Ascending aorta (tissue), 2 donors: Measurements from ENCODE around the gene SLC22A23. TPM values are rescaled to one million over a fixed set of nuclear protein-coding genes. Genes with fewer than 3 reads are reported as not detected.

Experiments
- DNase-seq, 2 donors: peaks; one replicate each; pipeline ENCODE4 v3.0.0-alpha.2; 2019; ENCODE audit warnings: low spot score in 2 of 2
- H3K27ac ChIP-seq, 2 donors: fragments of 200-600 bp; sonication (generic); one replicate each; pipeline ENCODE4 v1.5.1; 2016 to 2017; ENCODE audit warnings: mild to moderate bottlenecking in 1 of 2
- H3K27me3 ChIP-seq: fragments of 200-600 bp; sonication (generic); one replicate; pipeline ENCODE4 v1.5.1; 2017
- H3K36me3 ChIP-seq, 2 donors: fragments of 200-600 bp; sonication (generic); one replicate each; pipeline ENCODE4 v1.5.1; 2016
- H3K4me1 ChIP-seq, 2 donors: fragments of 200-600 bp; sonication (generic); one replicate each; pipeline ENCODE4 v1.5.1; 2016 to 2017; ENCODE audit warnings: mild to moderate bottlenecking in 1 of 2
- H3K4me3 ChIP-seq, 2 donors: fragments of 200-600 bp; sonication (generic); one replicate each; pipeline ENCODE4 v1.5.1; 2016 to 2017; ENCODE audit warnings: mild to moderate bottlenecking in 1 of 2
- H3K9me3 ChIP-seq, 2 donors: fragments of 200-600 bp; sonication (generic); one replicate each; pipeline ENCODE4 v1.5.1; 2016
- CTCF ChIP-seq, 3 experiments: fragments of 200-600 bp in 2 of 3; fragments of 450-650 bp in 1 of 3; sonication (generic) in 2 of 3; IDR thresholded peaks; one replicate each; pipeline ENCODE4 v1.5.1; 2016 to 2019; ENCODE audit warnings: antibody characterized with exemption in 3 of 3, mild to moderate bottlenecking in 1 of 3, moderate library complexity in 1 of 3
- intact Hi-C: fragments of 100-400 bp; cut with DNase I; formaldehyde crosslinking; loops from one replicate; pipeline ENCODE4 v1.15.1; 2023
- total RNA-seq: library from RNA; depleted of rRNA; stranded (reverse); fragments of >200 nt; gene quantifications from one replicate; pipeline ENCODE4 v1.1.0, GENCODE V29; 2016

Gene SLC22A23
- total RNA-seq, 1 donor from 2014 or later = 42.0 TPM

- no peaks in the 10 kb centered on the region for H3K9me3 ChIP-seq
- no peaks in the 10 kb centered on the region for H3K36me3 ChIP-seq
- no peaks in the 10 kb centered on the region for H3K27me3 ChIP-seq
- TF ChIP-seq CTCF (IDR thresholded peaks at IDR 0.05) = no peak
- DNase-seq = no peak
- intact Hi-C loops = no loop called here
- no peak overlapping the region for H3K4me3 ChIP-seq
- H3K27ac ChIP-seq = no peak overlapping the region
- no peaks in the 10 kb centered on the region for H3K4me1 ChIP-seq
Measured at GRCh38 chr6:3314621-3315467, 142.0 kb downstream of the SLC22A23 start.

- no peaks in the 10 kb centered on the region for H3K4me1 ChIP-seq
- intact Hi-C loops = no loop called here
- H3K27me3 ChIP-seq = no peaks in the 10 kb centered on the region
- no peak overlapping the region for H3K4me3 ChIP-seq
- H3K27ac ChIP-seq = no peak overlapping the region
- no peak for TF ChIP-seq CTCF (IDR thresholded peaks at IDR 0.05)
- no peaks in the 10 kb centered on the region for H3K36me3 ChIP-seq
- no peaks in the 10 kb centered on the region for H3K9me3 ChIP-seq
- no peak for DNase-seq
Measured at GRCh38 chr6:3314176-3314575, 142.7 kb downstream of the SLC22A23 start.

- no peak for DNase-seq
Measured at GRCh38 chr6:3312604-3313231, 144.1 kb downstream of the SLC22A23 start.

GRCh38 chr6:3311826-3312225 lies 145.0 kb downstream of the SLC22A23 start:
- no peak overlapping the region for H3K27ac ChIP-seq
- intact Hi-C loops = no loop called here
- H3K9me3 ChIP-seq = no peaks in the 10 kb centered on the region
- H3K27me3 ChIP-seq = no peaks in the 10 kb centered on the region
- H3K4me3 ChIP-seq = no peak overlapping the region
- no peaks in the 10 kb centered on the region for H3K4me1 ChIP-seq
- no peaks in the 10 kb centered on the region for H3K36me3 ChIP-seq
- DNase-seq = no peak
- no peak for TF ChIP-seq CTCF (IDR thresholded peaks at IDR 0.05)

More at GRCh38 chr6:3312604-3313231, 144.1 kb downstream of the SLC22A23 start:
- Histone ChIP-seq H3K27me3 (no peaks in the 10 kb centered on the region), H3K4me1 (no peaks in the 10 kb centered on the region), H3K4me3 (no peak overlapping the region), H3K9me3 (no peaks in the 10 kb centered on the region), H3K36me3 (no peaks in the 10 kb centered on the region), H3K27ac (no peak overlapping the region)
- TF ChIP-seq CTCF (IDR thresholded peaks at IDR 0.05) = no peak
- intact Hi-C loops = no loop called here

- no peak overlapping the region for H3K4me3 ChIP-seq
- no peak for DNase-seq
Measured at GRCh38 chr6:3310703-3311102, 146.1 kb downstream of the SLC22A23 start.

More at GRCh38 chr6:3310703-3311102, 146.1 kb downstream of the SLC22A23 start:
- TF ChIP-seq CTCF (IDR thresholded peaks at IDR 0.05) = no peak
- intact Hi-C loops = no loop called here
- Histone ChIP-seq H3K4me1 (no peaks in the 10 kb centered on the region), H3K27ac (no peak overlapping the region), H3K27me3 (no peaks in the 10 kb centered on the region), H3K9me3 (no peaks in the 10 kb centered on the region), H3K36me3 (no peaks in the 10 kb centered on the region)
